ENCODE data around the gene ZBTB40.

DNA sequence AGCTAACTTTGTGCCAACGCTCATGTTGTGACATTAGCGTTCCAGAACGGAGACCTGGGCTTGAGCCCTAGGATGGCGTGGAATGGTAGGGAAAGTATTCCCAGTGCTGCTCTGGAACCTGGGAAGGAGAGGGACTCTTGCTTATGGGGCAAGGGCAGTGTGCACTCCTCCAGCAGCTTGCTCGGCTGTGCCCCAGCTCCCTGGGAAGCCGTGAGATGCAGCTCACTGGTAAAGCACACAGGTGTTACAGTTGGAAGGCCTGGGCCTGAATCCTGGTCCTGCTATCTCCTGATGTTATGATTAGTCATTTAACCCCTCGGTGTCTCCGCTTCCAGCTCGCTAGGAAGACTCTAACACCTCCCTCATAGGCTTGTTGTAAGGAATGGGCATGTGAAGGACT lies 69.2 kb downstream of the ZBTB40 start:
- TF ChIP-seq, protein P1, sequence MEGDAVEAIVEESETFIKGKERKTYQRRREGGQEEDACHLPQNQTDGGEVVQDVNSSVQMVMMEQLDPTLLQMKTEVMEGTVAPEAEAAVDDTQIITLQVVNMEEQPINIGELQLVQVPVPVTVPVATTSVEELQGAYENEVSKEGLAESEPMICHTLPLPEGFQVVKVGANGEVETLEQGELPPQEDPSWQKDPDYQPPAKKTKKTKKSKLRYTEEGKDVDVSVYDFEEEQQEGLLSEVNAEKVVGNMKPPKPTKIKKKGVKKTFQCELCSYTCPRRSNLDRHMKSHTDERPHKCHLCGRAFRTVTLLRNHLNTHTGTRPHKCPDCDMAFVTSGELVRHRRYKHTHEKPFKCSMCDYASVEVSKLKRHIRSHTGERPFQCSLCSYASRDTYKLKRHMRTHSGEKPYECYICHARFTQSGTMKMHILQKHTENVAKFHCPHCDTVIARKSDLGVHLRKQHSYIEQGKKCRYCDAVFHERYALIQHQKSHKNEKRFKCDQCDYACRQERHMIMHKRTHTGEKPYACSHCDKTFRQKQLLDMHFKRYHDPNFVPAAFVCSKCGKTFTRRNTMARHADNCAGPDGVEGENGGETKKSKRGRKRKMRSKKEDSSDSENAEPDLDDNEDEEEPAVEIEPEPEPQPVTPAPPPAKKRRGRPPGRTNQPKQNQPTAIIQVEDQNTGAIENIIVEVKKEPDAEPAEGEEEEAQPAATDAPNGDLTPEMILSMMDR (IDR thresholded peaks at IDR 0.05): no peak
- TF ChIP-seq POLR2AphosphoS5 (IDR thresholded peaks at IDR 0.05): no peak

Data from esophagus muscularis mucosa (tissue), 3 donors.